ENCODE measurements around the gene MEMO1. TPM values are rescaled to one million over a fixed set of nuclear protein-coding genes. Genes with fewer than 3 reads are reported as not detected.

MEMO1 gene
- total RNA-seq, 1 experiment from 2014 or later: 66.0 TPM

DNA sequence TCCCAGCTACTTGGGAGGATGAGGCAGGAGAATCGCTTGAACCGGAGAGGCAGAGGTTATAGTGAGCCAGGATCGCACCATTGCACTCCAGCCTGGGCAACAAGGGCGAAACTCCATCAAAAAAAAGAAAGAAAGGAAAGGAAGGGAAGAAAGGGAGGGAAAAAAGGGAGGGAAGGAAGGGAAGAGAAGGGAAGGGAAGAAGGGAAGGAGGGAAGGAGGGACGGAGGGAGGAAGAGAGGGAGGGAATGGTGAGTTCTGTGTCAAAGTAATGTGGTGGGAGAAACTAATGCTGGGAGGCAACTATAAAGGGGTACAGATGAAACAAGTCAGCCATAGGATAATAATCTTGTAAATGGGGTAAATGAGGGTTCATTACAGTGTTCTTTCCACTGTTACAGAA is 45.7 kb downstream of the MEMO1 start:
- TF ChIP-seq, protein P1, sequence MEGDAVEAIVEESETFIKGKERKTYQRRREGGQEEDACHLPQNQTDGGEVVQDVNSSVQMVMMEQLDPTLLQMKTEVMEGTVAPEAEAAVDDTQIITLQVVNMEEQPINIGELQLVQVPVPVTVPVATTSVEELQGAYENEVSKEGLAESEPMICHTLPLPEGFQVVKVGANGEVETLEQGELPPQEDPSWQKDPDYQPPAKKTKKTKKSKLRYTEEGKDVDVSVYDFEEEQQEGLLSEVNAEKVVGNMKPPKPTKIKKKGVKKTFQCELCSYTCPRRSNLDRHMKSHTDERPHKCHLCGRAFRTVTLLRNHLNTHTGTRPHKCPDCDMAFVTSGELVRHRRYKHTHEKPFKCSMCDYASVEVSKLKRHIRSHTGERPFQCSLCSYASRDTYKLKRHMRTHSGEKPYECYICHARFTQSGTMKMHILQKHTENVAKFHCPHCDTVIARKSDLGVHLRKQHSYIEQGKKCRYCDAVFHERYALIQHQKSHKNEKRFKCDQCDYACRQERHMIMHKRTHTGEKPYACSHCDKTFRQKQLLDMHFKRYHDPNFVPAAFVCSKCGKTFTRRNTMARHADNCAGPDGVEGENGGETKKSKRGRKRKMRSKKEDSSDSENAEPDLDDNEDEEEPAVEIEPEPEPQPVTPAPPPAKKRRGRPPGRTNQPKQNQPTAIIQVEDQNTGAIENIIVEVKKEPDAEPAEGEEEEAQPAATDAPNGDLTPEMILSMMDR (conservative IDR thresholded peaks at IDR 0.05; ENCODE audit: low read depth, low read length): no peak
- TF ChIP-seq EZH2 (IDR thresholded peaks at IDR 0.05; ENCODE audit: borderline replicate concordance, low read depth, low read length, poor library complexity, severe bottlenecking): no peak
- no TSS peak for BruUV-seq (replicated peaks)
- Histone ChIP-seq H3K9me3 (ENCODE audit: low read depth, low read length, poor library complexity, severe bottlenecking) (no peaks in the 10 kb centered on the region), H3K36me3 (ENCODE audit: insufficient read depth, low read length, poor library complexity, severe bottlenecking) (no peaks in the 10 kb centered on the region), H3K4me3 (ENCODE audit: low read depth, low read length, poor library complexity, severe bottlenecking) (no peak overlapping the region), H3K27me3 (replicated peaks; ENCODE audit: insufficient read depth, low read depth, low read length, poor library complexity) (no peaks in the 10 kb centered on the region), H3K4me1 (ENCODE audit: insufficient read depth, low read length, poor library complexity, severe bottlenecking) (no peaks in the 10 kb centered on the region), H3K27ac (ENCODE audit: low read depth, low read length, poor library complexity, severe bottlenecking) (no peak overlapping the region)
- no peak for DNase-seq (ENCODE audit: low spot score)
- ChIA-PET POLR2A (ENCODE audit: low non-redundant PET) (no interaction called here), CTCF (no interaction called here)
- intact Hi-C loops (cut with micrococcal nuclease; ENCODE audit: unreplicated experiment): no loop called here

DNA sequence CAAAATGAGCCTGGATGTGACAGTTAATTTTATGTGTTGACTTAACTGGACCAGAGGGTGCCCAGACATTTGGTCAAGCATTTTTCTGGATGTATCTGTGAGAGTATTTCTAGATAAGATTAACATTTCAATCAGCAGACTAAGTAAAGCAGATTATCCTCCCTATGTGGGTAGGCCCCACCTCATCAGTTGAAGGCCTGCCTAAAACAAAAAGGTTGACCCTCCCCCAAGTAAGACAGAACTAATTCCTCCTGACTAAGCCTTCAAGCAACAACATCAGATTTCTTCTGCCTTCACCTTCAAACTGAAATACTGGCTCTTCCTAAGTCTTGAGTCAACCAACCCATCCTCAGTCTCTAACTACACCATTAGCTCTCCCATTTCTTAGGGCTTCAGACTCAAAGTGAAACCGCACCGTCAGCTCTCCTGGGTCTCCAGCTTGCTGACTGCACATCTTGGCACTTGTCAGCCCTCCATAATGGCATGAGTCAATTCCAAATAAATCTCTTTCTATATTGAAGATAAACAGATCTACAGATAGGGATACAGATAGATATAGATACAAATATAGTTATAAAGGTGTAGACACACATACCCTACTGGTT is 47.9 kb downstream of the MEMO1 start:
- intact Hi-C loops (cut with micrococcal nuclease; ENCODE audit: unreplicated experiment): no loop called here
- no peaks in the 10 kb centered on the region for H3K9me3 ChIP-seq (ENCODE audit: low read depth, low read length, poor library complexity, severe bottlenecking)
- ChIA-PET POLR2A (ENCODE audit: low non-redundant PET) (no interaction called here), CTCF (no interaction called here)
- H3K27ac ChIP-seq (ENCODE audit: low read depth, low read length, poor library complexity, severe bottlenecking): no peak overlapping the region
- no peaks in the 10 kb centered on the region for H3K4me1 ChIP-seq (ENCODE audit: insufficient read depth, low read length, poor library complexity, severe bottlenecking)
- no peak for DNase-seq (ENCODE audit: low spot score)
- H3K4me3 ChIP-seq (ENCODE audit: low read depth, low read length, poor library complexity, severe bottlenecking): no peak overlapping the region
- H3K36me3 ChIP-seq (ENCODE audit: insufficient read depth, low read length, poor library complexity, severe bottlenecking): no peaks in the 10 kb centered on the region
- TF ChIP-seq, protein P1 (conservative IDR thresholded peaks at IDR 0.05; ENCODE audit: low read depth, low read length): no peak
- no peak for TF ChIP-seq EZH2 (IDR thresholded peaks at IDR 0.05; ENCODE audit: borderline replicate concordance, low read depth, low read length, poor library complexity, severe bottlenecking)
- BruUV-seq (replicated peaks): no TSS peak
- no peaks in the 10 kb centered on the region for H3K27me3 ChIP-seq (replicated peaks; ENCODE audit: insufficient read depth, low read depth, low read length, poor library complexity)

DNA sequence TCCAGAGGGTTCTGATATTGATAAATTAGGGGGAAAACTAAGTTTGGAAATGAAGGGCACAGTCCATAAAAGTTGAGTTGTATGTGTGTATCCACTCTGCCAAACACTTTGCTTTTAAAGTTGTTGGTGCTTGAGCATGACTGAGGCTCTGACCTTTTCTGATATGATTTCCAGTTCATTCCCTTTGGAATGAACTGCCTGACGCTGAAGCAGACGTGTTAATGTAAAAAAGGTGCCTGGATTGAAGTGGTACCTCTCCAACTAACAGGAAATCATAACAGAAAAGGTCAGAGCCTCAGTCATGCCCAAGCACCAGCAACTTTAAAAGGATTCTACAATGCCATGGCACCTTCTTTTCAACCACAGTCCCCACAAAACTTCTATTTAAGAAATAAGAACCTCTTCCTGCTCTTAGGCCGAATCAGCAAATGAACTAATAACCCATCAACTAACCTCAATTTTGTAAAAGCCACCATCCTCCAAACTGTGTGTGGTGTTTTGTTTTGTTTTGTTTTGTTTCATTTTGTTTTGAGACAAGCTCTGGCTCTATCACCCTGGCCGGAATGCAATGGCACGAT is 52.6 kb downstream of the MEMO1 start:
- Histone ChIP-seq H3K4me1 (ENCODE audit: insufficient read depth, low read length, poor library complexity, severe bottlenecking) (no peaks in the 10 kb centered on the region), H3K36me3 (ENCODE audit: insufficient read depth, low read length, poor library complexity, severe bottlenecking) (no peaks in the 10 kb centered on the region), H3K27ac (ENCODE audit: low read depth, low read length, poor library complexity, severe bottlenecking) (no peak overlapping the region), H3K4me3 (ENCODE audit: low read depth, low read length, poor library complexity, severe bottlenecking) (no peak overlapping the region), H3K27me3 (replicated peaks; ENCODE audit: insufficient read depth, low read depth, low read length, poor library complexity) (no peaks in the 10 kb centered on the region), H3K9me3 (ENCODE audit: low read depth, low read length, poor library complexity, severe bottlenecking) (no peaks in the 10 kb centered on the region)
- ChIA-PET POLR2A (ENCODE audit: low non-redundant PET) (no interaction called here), CTCF (no interaction called here)
- no peak for DNase-seq (ENCODE audit: low spot score)
- intact Hi-C loops (cut with micrococcal nuclease; ENCODE audit: unreplicated experiment): no loop called here
- TF ChIP-seq EZH2 (IDR thresholded peaks at IDR 0.05; ENCODE audit: borderline replicate concordance, low read depth, low read length, poor library complexity, severe bottlenecking): no peak
- TF ChIP-seq, protein P1 (conservative IDR thresholded peaks at IDR 0.05; ENCODE audit: low read depth, low read length): no peak
- BruUV-seq (replicated peaks): no TSS peak
